Mononuclear cell (primary cell): ENCODE measurements around the gene CD2. TPM values are rescaled to one million over a fixed set of nuclear protein-coding genes. Genes with fewer than 3 reads are reported as not detected.

ENCODE experiments used
- H3K27me3 ChIP-seq: 2 replicates; pipeline ENCODE4 v1.6.0; 2011; ENCODE audit warnings: low read length, control low read depth; ENCODE audit not compliant: insufficient read depth
- H3K4me1 ChIP-seq: 2 replicates; pipeline ENCODE4 v1.5.1; 2011; ENCODE audit warnings: mild to moderate bottlenecking, low read length, control low read depth; ENCODE audit not compliant: insufficient read depth
- H3K4me3 ChIP-seq: 2 replicates; pipeline ENCODE4 v1.5.1; 2011; ENCODE audit warnings: mild to moderate bottlenecking, low read length, moderate library complexity
- H3K9me3 ChIP-seq: 2 replicates; pipeline ENCODE4 v1.5.1; 2011; ENCODE audit warnings: low read depth, mild to moderate bottlenecking, control low read depth, low read length
- total RNA-seq: library from RNA; depleted of rRNA; stranded (reverse); fragments of >200 nt; gene quantifications from one replicate; pipeline ENCODE4 v1.2.3, GENCODE V29; 2012

Gene CD2
- total RNA-seq, 1 donor: 110 TPM

DNA sequence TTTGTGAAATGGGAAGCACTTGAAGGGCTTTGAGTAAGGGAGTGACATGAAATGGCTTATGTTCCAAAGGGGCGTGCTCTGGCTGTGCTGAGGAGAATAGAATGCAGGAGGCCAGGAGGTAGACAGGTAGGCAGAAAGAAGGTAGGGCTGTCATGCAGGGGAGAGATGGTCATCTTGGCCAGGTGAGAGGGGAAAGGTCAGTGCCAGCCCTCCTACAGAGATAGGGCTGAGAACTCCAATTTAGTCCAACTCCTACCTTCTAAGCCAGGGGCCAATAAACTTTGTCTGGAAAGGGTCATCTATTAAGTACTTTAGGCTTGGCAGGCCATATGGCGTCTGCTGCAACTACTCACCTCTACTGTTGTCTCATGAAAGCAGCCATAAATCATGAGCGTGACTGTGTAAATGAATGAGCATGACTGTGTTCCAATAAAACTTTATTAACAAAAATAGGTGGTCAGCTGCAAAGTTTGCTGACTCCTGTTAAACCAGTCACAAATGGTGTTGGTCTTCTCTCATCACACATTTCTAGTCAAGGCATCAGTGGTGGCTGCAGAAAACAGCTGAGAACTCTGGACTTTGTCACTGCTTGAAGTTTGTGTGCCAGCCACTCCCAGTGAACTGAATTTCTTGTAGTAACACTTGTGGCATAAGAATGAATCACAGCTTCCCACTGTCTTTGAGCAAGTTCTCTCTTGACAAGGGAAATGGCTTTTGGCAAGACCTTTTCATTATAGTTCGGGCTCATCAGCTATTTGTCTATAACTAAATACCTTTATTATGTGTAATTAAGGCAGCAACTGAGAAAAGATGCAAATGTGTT lies 32.0 kb upstream of the CD2 start:
- no peaks in the 10 kb centered on the region for H3K27me3 ChIP-seq
- peaks cover 4% of the 10 kb centered on the region for H3K4me1 ChIP-seq
- H3K9me3 ChIP-seq: no peaks in the 10 kb centered on the region
- H3K4me3 ChIP-seq: no peak overlapping the region

DNA sequence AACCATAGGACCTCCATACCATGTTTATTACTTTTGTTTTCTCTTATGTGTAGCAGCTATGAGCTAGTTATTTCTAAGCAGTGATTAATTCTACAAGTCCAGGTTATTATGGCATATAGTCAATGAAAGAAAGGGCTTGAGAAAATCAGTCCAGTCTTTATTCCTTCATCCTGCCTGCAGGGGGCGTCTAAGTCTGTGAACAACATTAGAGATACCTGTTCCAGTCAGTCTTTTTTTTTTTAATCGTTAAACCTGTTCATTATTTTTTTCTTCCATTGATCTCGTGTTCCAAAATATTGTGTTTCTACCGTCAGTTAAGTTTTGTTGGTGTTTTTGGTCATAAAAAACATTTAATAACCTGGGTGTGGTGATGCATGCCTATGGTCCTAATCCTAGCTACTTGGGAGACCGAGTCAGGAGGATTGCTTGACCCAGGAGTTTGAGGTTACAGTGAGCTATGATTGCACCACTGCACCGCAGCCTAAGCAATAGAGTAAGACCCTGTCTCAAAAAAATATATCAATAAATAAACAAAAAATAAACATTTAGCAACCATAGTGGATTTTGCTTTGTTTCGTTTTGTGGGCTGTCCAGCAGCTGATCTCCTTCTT lies 29.4 kb upstream of the CD2 start:
- Histone ChIP-seq H3K27me3 (no peaks in the 10 kb centered on the region), H3K9me3 (no peaks in the 10 kb centered on the region), H3K4me1 (peaks cover 4% of the 10 kb centered on the region), H3K4me3 (no peak overlapping the region)

DNA sequence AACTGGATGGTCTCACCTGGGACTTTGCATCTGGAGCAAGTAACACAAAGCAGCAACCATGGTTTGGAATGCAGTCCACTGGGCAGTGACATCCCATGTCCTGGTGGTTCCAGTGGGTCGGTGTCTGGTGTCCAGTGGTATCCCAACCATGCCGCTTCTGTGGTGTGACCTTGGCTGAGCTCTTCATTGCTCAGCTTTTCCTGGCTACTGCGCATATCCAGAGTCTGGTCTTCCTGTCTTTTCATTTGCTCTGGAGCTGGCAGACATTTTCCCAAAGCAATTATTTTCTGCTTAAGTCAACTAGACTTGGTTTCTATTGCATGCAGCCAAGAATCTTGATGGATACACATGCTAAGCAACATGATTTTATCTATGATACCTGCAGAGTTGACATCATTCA lies 28.4 kb upstream of the CD2 start:
- H3K4me3 ChIP-seq: no peak overlapping the region

DNA sequence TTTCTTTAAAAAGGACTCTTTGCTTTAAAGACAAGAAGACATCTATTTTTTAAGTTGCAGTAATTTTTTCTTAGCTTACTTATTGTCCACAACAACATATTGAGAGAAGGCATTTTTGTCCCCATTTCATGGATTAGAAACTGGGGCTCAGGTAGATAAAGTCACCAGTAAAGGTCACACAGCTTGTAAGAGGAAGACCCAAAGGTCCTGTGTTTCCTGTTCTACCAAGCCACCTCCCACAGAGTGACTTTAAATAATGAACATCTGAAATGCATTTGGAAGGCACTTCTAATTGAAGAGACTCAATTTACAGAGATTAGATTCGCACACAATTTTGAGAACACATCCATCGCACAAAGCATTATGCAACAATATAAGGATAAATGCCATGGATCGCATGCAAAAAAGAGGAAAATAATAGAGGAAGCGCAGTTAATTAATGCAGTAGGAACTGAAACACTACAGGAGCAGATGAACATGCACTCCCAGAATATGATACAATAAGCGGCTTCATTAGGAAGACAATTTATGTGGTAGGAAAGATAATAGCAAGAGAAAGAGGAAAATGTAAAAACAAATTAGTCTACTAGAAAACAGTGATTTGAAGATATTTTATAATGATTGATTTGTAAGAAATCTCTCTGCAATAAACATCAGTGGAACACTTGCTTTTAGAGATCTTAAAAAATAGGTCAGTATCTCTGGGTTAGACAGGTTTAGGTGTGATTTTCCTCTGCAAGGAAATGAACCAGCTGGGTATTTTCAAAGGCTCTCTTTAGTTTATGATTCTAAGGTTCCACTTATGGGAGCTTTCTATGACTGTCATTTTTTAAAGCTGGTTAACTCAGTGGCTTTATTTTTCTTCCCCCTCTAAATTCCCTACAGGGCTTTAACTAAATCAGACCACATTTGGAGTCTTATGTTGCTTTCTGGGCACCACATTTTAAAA lies 27.1 kb upstream of the CD2 start:
- Histone ChIP-seq H3K4me1 (peaks cover 4% of the 10 kb centered on the region), H3K27me3 (no peaks in the 10 kb centered on the region), H3K9me3 (no peaks in the 10 kb centered on the region), H3K4me3 (no peak overlapping the region)

More for the DNA sequence above, 28.4 kb upstream of the CD2 start:
- H3K27me3 ChIP-seq: no peaks in the 10 kb centered on the region
- no peaks in the 10 kb centered on the region for H3K9me3 ChIP-seq
- H3K4me1 ChIP-seq: peaks cover 4% of the 10 kb centered on the region

DNA sequence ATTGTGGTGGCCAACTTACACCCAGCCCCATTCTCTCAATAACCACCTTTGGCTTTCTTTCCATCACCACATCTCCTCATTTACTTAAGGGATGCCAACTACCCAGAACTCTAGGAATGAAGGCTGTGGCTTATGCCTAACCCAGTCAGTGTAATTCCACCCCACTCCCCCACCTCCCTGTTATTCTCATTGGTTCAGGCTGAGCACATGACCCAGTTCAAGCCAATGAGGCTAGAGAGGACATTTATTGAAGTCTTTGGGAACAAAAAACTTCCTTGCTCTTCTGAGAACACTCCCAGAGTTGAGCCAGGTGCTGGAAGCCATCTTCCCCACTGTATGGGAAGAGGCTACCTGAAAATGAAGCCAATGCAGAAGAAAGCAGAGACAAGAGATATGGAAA lies 22.8 kb upstream of the CD2 start:
- Histone ChIP-seq H3K9me3 (no peaks in the 10 kb centered on the region), H3K4me3 (no peak overlapping the region), H3K4me1 (peaks cover 4% of the 10 kb centered on the region), H3K27me3 (no peaks in the 10 kb centered on the region)

DNA sequence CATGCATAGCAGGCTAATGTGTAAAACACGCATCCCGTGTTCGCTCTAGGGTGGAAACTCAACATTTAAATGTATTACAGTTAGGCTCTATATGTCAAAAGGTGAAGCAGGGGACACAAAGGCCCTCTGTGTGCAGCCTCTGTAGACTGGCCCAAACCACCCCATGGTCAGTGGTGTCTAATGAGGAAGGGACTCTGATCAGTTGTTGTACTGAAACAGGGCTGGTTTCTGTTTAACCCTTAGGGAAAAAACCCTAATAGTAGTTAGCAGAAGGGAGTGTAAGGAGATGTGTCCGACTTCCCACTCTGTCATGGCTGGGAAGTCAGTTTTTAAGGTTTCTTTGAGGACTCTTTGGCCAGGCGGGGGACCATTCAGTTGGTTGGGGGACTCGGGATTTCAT lies 21.5 kb upstream of the CD2 start:
- Histone ChIP-seq H3K9me3 (no peaks in the 10 kb centered on the region), H3K4me1 (peaks cover 4% of the 10 kb centered on the region), H3K27me3 (no peaks in the 10 kb centered on the region), H3K4me3 (no peak overlapping the region)

DNA sequence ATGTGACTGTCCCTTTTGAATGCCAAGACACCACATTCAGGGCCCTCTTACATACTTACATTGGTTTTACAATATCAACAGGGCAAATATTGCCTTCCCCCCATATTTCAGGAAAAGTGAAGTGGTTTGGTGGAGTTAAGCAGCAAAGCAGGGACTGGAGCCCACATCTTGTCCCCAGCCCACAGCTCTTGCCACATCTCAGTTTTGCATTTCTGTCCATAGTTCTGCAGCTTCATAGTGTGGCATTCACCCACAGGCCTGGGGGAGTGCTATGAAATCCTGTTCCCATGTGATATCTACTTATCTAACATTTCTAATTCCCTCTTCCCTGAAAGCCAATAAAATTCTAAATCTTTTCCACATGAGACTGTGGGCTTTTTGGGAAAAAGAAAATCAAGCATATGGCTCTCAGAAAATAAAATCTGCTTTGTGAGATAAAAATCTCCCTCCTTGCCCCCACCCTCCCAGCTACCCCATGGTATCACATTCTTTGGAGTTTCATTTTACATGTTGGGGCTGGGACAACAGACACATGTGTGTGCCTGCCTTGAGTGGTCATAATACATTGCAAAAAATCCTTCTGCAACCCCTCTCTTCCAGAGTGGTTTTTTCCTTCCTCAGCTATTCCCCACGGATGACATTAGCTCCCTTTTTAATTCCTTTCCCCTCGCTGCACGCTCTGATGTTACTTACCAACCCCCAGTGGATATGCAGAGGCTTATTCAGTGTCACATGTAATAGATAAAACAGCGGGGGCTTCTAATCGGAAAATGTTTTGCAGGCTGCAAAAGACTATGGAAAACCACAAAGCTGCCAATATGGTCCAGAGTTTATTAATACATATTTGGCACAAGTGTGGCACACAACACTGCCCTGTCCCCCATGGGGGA lies 20.5 kb upstream of the CD2 start:
- Histone ChIP-seq H3K4me1 (peaks cover 14% of the 10 kb centered on the region), H3K4me3 (no peak overlapping the region), H3K27me3 (no peaks in the 10 kb centered on the region), H3K9me3 (no peaks in the 10 kb centered on the region)

DNA sequence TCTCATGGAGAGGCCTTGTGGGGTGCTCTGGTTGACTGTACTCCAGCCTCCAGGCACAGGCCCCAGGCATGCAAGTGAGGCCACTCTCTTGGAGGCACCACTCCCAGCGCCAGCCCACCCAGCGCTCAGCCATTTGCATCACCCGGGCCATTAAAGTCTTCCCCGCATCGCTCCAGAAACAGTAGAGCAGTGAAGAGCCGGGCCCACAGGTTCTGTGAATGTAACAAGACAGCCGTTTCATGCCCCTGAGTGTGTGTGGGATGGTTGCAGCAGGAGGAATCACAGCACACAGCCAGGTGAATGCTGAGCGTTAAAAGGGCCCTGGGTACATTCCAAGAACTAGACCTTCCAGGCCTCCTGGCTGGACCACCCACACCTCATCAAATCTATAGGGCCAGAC lies 19.0 kb upstream of the CD2 start:
- H3K4me1 ChIP-seq: peaks cover 29% of the 10 kb centered on the region
- H3K4me3 ChIP-seq: no peak overlapping the region
- H3K27me3 ChIP-seq: no peaks in the 10 kb centered on the region

DNA sequence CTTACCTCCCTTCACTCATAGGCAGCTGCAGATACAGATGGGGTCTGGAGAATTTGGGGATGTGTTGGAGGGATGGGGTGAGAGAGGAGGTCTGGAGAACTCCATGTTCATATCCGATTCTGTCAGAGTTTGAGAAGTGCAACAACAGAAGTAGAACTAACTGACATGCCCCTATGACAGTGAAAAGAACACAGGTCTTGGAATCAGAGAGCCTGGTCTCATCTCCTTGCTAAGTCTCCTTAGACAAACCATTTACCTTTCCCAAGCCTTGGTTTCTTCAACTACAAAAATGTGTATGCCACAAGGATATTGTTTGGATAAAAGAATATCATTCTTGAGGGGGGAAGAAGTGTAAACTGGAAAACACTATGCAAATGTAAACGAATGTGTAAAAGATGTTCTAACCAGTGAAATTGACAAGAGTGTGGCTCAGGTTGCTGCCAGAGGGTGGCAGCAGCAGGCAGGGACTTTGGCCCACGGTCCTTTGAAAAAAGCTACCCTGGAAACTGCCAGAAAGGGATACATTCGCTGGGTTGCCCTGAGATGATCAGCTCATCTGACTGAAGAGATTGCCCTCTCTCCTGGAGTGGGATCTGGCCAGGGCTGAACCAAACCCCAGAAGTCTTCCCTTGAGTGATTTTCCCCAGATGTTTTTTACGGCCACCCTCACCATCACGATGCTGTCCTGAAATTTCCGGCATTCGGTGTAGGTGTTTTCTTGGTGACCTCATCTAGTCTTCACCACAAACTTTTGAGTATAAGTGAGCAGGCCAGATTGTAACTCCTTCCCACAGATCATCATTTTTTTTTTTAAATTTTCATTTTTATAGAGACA lies 17.0 kb upstream of the CD2 start:
- no peak overlapping the region for H3K4me3 ChIP-seq
- H3K4me1 ChIP-seq: peaks cover 40% of the 10 kb centered on the region
- H3K9me3 ChIP-seq: no peaks in the 10 kb centered on the region
- H3K27me3 ChIP-seq: no peaks in the 10 kb centered on the region

More for the DNA sequence above, 19.0 kb upstream of the CD2 start:
- no peaks in the 10 kb centered on the region for H3K9me3 ChIP-seq

DNA sequence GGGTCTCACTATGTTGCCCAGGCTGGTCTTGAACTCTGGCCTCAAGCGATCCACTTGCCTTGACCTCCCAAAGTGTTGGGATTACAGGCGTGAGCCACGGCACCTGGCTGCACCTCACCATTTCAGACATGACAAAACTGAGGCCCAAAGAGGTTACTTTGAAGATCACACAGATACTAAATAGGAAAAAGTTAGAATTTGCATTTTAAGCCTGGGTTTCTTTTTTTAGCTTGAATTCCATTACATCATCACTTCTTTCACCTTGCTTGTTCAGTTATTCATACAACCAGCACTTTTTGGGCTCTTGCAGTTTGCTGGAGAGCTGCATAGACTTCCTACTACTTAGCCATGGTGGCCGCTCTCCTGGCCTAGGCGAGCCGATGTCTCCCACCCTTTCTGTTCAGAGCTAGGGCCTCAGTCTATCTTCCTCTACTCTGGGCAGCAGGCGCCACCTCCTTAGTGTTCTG lies 16.3 kb upstream of the CD2 start:
- Histone ChIP-seq H3K9me3 (peaks cover under 1% of the 10 kb centered on the region), H3K4me3 (no peak overlapping the region), H3K27me3 (no peaks in the 10 kb centered on the region), H3K4me1 (peaks cover 40% of the 10 kb centered on the region)

DNA sequence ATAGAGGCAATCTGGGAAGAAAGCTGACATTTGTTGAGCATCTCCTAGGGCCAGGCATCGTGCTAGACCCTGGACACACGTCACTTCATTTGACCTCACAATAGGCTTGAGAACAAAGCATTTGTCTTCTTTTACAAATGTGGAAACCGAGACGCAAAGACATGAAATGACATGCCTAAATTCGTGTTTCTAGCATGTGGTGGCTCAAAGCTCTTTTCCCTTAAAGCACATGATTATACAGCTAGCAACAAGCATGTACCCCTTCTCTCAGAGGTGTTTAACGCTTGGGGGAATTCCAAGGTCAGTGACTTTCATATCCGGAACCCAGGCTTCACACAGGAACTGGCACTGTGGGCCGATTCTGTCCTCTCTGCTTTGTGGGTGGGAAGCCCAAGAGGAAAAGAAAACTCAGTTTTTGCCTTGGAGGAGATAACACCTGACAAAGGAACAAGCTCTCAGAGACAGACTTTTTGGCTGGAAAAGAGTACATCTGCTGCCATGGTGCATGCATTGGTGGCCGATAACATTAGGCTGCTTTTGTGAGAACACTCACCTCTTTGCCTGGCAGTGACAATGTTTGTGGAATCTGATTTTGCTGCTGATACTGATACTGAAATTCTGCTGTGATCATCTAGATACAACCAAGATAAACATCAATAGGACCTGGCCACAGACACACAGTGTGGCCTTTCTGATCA lies 15.4 kb upstream of the CD2 start:
- peaks cover 10% of the 10 kb centered on the region for H3K9me3 ChIP-seq
- no peak overlapping the region for H3K4me3 ChIP-seq
- H3K27me3 ChIP-seq: no peaks in the 10 kb centered on the region
- peaks cover 40% of the 10 kb centered on the region for H3K4me1 ChIP-seq

DNA sequence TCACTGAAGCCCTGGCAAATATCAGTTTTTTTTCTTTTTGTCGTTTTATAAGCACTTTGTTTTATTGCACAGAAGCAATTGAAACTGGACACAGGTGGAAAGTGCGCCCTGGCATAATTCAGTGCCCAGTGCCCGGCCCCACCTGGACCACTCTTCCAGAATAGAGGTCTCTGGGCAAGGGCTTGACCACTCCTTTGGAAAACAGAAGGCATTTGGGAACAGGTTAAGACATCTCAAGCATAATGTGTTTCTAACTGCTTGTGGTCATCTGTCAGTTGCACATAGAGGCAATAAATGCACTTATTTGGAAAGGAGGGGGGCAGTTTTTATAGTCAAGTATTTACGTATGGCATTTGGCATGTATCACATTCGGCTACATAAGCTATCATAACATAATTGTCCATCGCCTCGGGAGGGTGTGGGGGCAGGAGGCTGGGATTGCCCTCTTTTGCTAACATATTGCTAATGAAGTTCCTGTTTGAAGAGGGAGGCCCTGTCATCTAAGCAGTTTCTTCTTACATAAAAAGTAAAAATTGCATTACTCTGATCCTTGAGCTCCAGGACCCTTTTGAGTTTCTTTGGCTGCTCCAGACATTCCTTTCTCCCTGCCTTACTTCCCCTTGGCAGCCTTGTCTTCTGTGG lies 14.7 kb upstream of the CD2 start:
- Histone ChIP-seq H3K4me1 (peaks cover 40% of the 10 kb centered on the region), H3K9me3 (peaks cover 17% of the 10 kb centered on the region), H3K4me3 (no peak overlapping the region), H3K27me3 (no peaks in the 10 kb centered on the region)

DNA sequence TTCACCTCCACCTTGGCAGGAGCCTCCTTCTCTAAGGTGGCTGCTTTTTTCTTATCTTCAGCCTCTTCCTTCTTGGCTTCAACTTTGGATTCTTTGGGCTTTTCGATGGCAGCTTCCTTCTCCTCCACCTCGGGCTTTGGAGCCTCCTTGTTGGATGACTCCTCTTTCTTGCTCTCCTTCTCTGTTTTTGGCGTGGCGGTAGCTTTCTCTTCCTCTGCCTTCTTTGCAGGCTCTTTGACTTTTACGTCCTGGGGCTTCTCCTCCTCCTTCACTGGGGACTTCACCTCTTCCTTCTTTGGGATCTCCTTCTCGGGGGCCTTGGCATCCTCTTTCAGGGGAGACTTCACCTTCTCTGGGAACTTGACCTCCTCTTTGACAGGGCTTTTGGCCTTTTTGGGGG lies 13.9 kb upstream of the CD2 start:
- Histone ChIP-seq H3K4me1 (peaks cover 40% of the 10 kb centered on the region), H3K4me3 (no peak overlapping the region), H3K27me3 (no peaks in the 10 kb centered on the region), H3K9me3 (peaks cover 25% of the 10 kb centered on the region)
